NT2/D1 (cell line): ENCODE measurements around the gene ASPSCR1.

Source experiments
- SUZ12 ChIP-seq: IDR thresholded peaks from 2 replicates; pipeline ENCODE4 v1.6.1; 2011; ENCODE audit not compliant: insufficient read length, insufficient read depth; ENCODE audit errors: extremely low read depth
- YY1 ChIP-seq: IDR thresholded peaks from 2 replicates; pipeline ENCODE4 v1.6.1; 2011; ENCODE audit not compliant: insufficient read length, insufficient read depth
- ZNF274 ChIP-seq: IDR thresholded peaks from 2 replicates; pipeline ENCODE4 v1.6.1; 2011; ENCODE audit warnings: mild to moderate bottlenecking, low read depth, low read length

- TF ChIP-seq SUZ12: no peak
- TF ChIP-seq YY1: no peak
- TF ChIP-seq ZNF274: no peak
These were observed 41.7 kb upstream of the ASPSCR1 start for GRCh38 chr17:81935709-81936084.
